ENCODE results near the gene TMTC2.

DNA sequence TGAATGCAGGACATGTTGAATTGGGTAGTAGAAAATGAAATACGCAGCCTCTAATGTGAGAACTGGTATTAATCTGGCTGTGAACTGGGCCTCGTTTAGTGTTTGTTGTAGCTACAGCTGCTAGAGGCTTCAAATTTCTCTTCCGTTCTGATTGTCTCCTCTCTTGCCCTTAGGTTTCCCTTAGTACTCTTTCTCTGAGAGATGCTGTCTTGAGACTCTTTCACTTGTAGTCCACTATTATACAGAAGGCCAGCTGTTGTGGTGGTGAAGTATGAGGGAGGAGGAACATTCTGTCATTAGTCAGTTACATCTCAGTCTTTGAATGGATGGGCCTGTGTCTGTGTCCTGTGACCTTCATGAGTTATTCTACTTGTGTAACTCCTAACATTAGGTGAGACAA, 322.0 kb downstream of the TMTC2 start:
- TF ChIP-seq POLR2AphosphoS5 (IDR thresholded peaks at IDR 0.05; ENCODE audit: borderline replicate concordance, low read depth, low read length) (no peak), EZH2 (IDR thresholded peaks at IDR 0.05) (no peak)

Measured in SK-N-MC (cell line).